SH-SY5Y (cell line): ENCODE results near the gene POLE2.

Experiments used
- GATA2 ChIP-seq: IDR thresholded peaks from 2 replicates; pipeline ENCODE4 v1.6.1; 2011; ENCODE audit warnings: mild to moderate bottlenecking, low read depth, low read length
- GATA3 ChIP-seq: IDR thresholded peaks from 2 replicates; pipeline ENCODE4 v1.6.1; 2011; ENCODE audit warnings: low read depth, mild to moderate bottlenecking, low read length, moderate library complexity

DNA sequence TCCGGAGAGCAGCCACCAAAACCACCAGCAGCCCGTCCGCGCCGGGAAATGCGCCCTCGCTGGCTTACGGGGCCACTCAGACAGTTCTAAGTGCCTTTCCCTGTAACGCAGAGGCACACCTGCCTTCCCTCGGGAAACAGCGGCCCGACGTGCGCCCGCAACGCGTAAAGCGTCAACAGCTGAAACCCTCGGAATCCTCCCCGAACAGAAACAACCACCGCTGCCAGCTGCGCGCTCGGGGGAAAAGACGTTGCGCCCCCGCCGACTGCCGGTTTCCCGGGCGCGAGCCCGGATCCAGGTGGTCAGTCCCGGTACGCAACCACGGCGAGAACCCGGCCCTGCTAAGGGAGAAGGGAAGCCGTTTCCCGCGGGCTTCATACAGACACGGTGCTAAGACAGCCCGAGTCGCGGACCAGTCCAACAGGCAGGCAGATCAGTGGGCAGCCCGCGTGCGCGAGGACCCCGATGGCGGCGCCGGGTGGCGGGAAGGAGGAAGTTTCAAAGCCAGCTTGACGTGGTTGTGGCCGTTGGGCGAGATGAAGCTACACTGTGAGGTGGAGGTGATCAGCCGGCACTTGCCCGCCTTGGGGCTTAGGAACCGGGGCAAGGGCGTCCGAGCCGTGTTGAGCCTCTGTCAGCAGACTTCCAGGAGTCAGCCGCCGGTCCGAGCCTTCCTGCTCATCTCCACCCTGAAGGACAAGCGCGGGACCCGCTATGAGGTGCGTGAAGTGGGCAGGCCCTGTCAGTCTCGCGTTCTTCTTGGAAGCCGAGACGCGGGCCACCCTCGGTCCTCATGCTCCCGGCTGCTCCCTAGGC, 89.3 kb downstream of the POLE2 start, which contains the start of gene LRR1:
- TF ChIP-seq GATA2 (no peak), GATA3 (no peak)
